ENCODE measurements around the gene EIF2S1. TPM values are rescaled to one million over a fixed set of nuclear protein-coding genes. Genes with fewer than 3 reads are reported as not detected.

The EIF2S1 gene
- total RNA-seq, 1 experiment from 2014 or later: 324 TPM

GRCh38 chr14:67435603-67436002, 75.5 kb downstream of the EIF2S1 start:
- DNase-seq (ENCODE audit: low read depth): no peak

Other genes with a start within 250 kb of the EIF2S1 start
- not detected in 2 replicates for gene GARIN2, start 170.9 kb upstream of the EIF2S1 start, total RNA-seq (2014; rRNA removed; shearing (Covaris generic))
- 32.6 and 45.7 TPM in 2 replicates for gene PALS1, start 118.9 kb upstream of the EIF2S1 start, total RNA-seq (2014; rRNA removed; shearing (Covaris generic))
- gene ATP6V1D, start 524 bp upstream of the EIF2S1 start, total RNA-seq (2014; rRNA removed; shearing (Covaris generic)): 194 and 202 TPM in 2 replicates
- not detected in 2 replicates for gene PLEK2, start 51.8 kb downstream of the EIF2S1 start, total RNA-seq (2014; rRNA removed; shearing (Covaris generic))
- 13.0 and 21.5 TPM in 2 replicates for gene TMEM229B, start 128.4 kb downstream of the EIF2S1 start, total RNA-seq (2014; rRNA removed; shearing (Covaris generic))
- 1.6 and 1.8 TPM in 2 replicates for gene PLEKHH1, start 173.0 kb downstream of the EIF2S1 start, total RNA-seq (2014; rRNA removed; shearing (Covaris generic))
- 23.2 and 32.8 TPM in 2 replicates for gene PIGH, start 239.9 kb downstream of the EIF2S1 start, total RNA-seq (2014; rRNA removed; shearing (Covaris generic))

All from M059J (cell line).